Neuronal stem cell (in vitro differentiated cells): Measurements from ENCODE around the gene BUD13.
A peak's percentile ranks its signal among the peaks of the same experiment; 100 is the strongest.

Experiments
- DNase-seq: peaks from one replicate; pipeline ENCODE4 v3.0.0-alpha.2; 2013; ENCODE audit warnings: low spot score
- H2AFZ ChIP-seq: one replicate; pipeline ENCODE4 v1.6.1; 2013; ENCODE audit warnings: mild to moderate bottlenecking, low read length, inconsistent platforms
- H2AK5ac ChIP-seq: 2 replicates; pipeline ENCODE4 v1.6.1; 2013; ENCODE audit warnings: low read depth, mild to moderate bottlenecking, inconsistent platforms, low read length, moderate library complexity, mixed read lengths
- H2BK120ac ChIP-seq: 2 replicates; pipeline ENCODE4 v1.6.1; 2013; ENCODE audit warnings: low read depth, mild to moderate bottlenecking, inconsistent platforms, low read length, moderate library complexity, mixed read lengths
- H2BK12ac ChIP-seq: one replicate; pipeline ENCODE4 v1.6.1; 2013; ENCODE audit warnings: low read length, inconsistent platforms
- H2BK15ac ChIP-seq: 2 replicates; pipeline ENCODE4 v1.6.1; 2013; ENCODE audit warnings: mild to moderate bottlenecking, low read length, inconsistent platforms, mixed read lengths
- H2BK5ac ChIP-seq: one replicate; pipeline ENCODE4 v1.6.1; 2013; ENCODE audit warnings: inconsistent platforms, mild to moderate bottlenecking, low read length, moderate library complexity
- H3K14ac ChIP-seq: one replicate; pipeline ENCODE4 v1.6.1; 2013; ENCODE audit warnings: low read length, inconsistent platforms
- H3K18ac ChIP-seq: 2 replicates; pipeline ENCODE4 v1.6.1; 2013; ENCODE audit warnings: low read length, inconsistent platforms
- H3K23ac ChIP-seq: 2 replicates; pipeline ENCODE4 v1.6.1; 2013; ENCODE audit warnings: low read depth, mild to moderate bottlenecking, mixed read lengths, low read length, inconsistent platforms; ENCODE audit not compliant: poor library complexity
- H3K27ac ChIP-seq: replicated peaks from 3 replicates; pipeline ENCODE4 v1.5.1; 2013; ENCODE audit warnings: low read length, inconsistent platforms
- H3K27me3 ChIP-seq, 3 experiments: 2 replicates each; pipeline ENCODE4 v1.6.1; 2013; ENCODE audit warnings: low read length in 3 of 3, mild to moderate bottlenecking in 2 of 3, inconsistent platforms in 1 of 3, low read depth in 1 of 3, mixed read lengths in 1 of 3, moderate library complexity in 1 of 3; ENCODE audit not compliant: control insufficient read depth in 3 of 3, insufficient read depth in 3 of 3
- H3K36me3 ChIP-seq, 2 donors: replicated peaks in 1 of 2; 2 replicates each; pipeline ENCODE4 v1.6.1; 2013; ENCODE audit warnings: low read length in 2 of 2; ENCODE audit not compliant: control insufficient read depth in 2 of 2, insufficient read depth in 2 of 2
- H3K4ac ChIP-seq: 2 replicates; pipeline ENCODE4 v1.6.1; 2013; ENCODE audit warnings: inconsistent platforms, mild to moderate bottlenecking, low read length, moderate library complexity
- H3K4me1 ChIP-seq, 2 donors: 1 replicate in 1 of 2; 2 replicates in 1 of 2; pipeline ENCODE4 v1.6.1; 2013; ENCODE audit warnings: low read length in 2 of 2, low read depth in 1 of 2; ENCODE audit not compliant: control insufficient read depth in 2 of 2, insufficient read depth in 1 of 2
- H3K4me2 ChIP-seq: one replicate; pipeline ENCODE4 v1.6.1; 2013; ENCODE audit warnings: mild to moderate bottlenecking, low read length, inconsistent platforms; ENCODE audit not compliant: insufficient read depth, poor library complexity, severe bottlenecking
- H3K4me3 ChIP-seq, 2 donors: 2 replicates each; pipeline ENCODE4 v1.5.1; 2013; ENCODE audit warnings: low read length in 2 of 2, mild to moderate bottlenecking in 2 of 2, inconsistent platforms in 1 of 2, moderate library complexity in 1 of 2
- H3K79me1 ChIP-seq: one replicate; pipeline ENCODE4 v1.6.1; 2013; ENCODE audit warnings: low read depth, mild to moderate bottlenecking, inconsistent platforms, low read length, moderate library complexity
- H3K9ac ChIP-seq: one replicate; pipeline ENCODE4 v1.6.1; 2013; ENCODE audit warnings: mild to moderate bottlenecking, low read depth, low read length, inconsistent platforms; ENCODE audit not compliant: poor library complexity
- H3K9me3 ChIP-seq, 2 donors: replicated peaks in 1 of 2; 2 replicates each; pipeline versions ENCODE3 to v1.6.1; 2013; ENCODE audit warnings: low read length in 2 of 2, mild to moderate bottlenecking in 2 of 2, inconsistent platforms in 1 of 2, low read depth in 1 of 2, mixed read lengths in 1 of 2, moderate library complexity in 1 of 2; ENCODE audit not compliant: control insufficient read depth in 2 of 2, insufficient read depth in 1 of 2
- H4K8ac ChIP-seq: one replicate; pipeline ENCODE4 v1.6.1; 2013; ENCODE audit warnings: low read depth, mild to moderate bottlenecking, inconsistent platforms, low read length, moderate library complexity
- H4K91ac ChIP-seq: one replicate; pipeline ENCODE4 v1.6.1; 2013; ENCODE audit warnings: low read length, low read depth, mild to moderate bottlenecking, inconsistent platforms; ENCODE audit not compliant: poor library complexity
- WGBS, 2 donors: extraction: QIAGEN DNeasy Blood & Tissue Kit; methylation state at CpG; one replicate each; pipeline ENCODE4 v1.1.7; 2013; ENCODE audit warnings: missing lambda C conversion rate in 2 of 2, mixed read lengths in 1 of 2; ENCODE audit not compliant: insufficient read length in 2 of 2, insufficient replicate concordance in 1 of 2; ENCODE audit errors: extremely low coverage in 2 of 2; 5-methylcytosine and 5-hydroxymethylcytosine counted together

The BUD13 gene

GRCh38 chr11:116714902-116715301, 57.9 kb downstream of the BUD13 start:
- Histone ChIP-seq H3K18ac (peak overlapping the region; percentile 29), H2BK15ac (no peak overlapping the region), H2BK12ac (no peak overlapping the region), H3K4me3 (no peak overlapping the region), H3K27ac (no peak overlapping the region), H4K8ac (no peak overlapping the region), H3K23ac (no peak overlapping the region), H2AK5ac (no peak overlapping the region), H3K36me3 (no peaks in the 10 kb centered on the region), H2BK5ac (no peak overlapping the region), H3K27me3 (peaks cover 0 to 20% (median 0%) of the 10 kb centered on the region in 3 experiments), H3K14ac (no peak overlapping the region), H3K4me2 (no peak overlapping the region), H3K9ac (no peak overlapping the region), H3K4ac (no peak overlapping the region), H2AFZ (no peak overlapping the region), H4K91ac (no peak overlapping the region), H3K4me1 (peaks cover 0 to 11% of the 10 kb centered on the region in 2 donors), H3K9me3 (no peaks in the 10 kb centered on the region), H3K79me1 (no peaks in the 10 kb centered on the region), H2BK120ac (no peak overlapping the region)
- no peak for DNase-seq
- no CpG with 5 or more reads among the region's 9 CpGs for WGBS, 2 donors

- Histone ChIP-seq H3K27me3 (peaks cover 0 to 33% (median 4%) of the 10 kb centered on the region in 3 experiments), H3K9me3 (no peaks in the 10 kb centered on the region), H4K8ac (no peak overlapping the region), H3K4ac (no peak overlapping the region), H2BK15ac (no peak overlapping the region), H2BK5ac (no peak overlapping the region), H3K4me2 (no peak overlapping the region), H4K91ac (no peak overlapping the region), H3K9ac (no peak overlapping the region), H3K4me1 (peaks cover 0 to 7% of the 10 kb centered on the region in 2 donors), H3K23ac (no peak overlapping the region), H2AK5ac (no peak overlapping the region), H3K14ac (no peak overlapping the region), H3K79me1 (no peaks in the 10 kb centered on the region), H3K18ac (no peak overlapping the region), H3K4me3 (no peak overlapping the region), H2AFZ (no peak overlapping the region), H2BK12ac (no peak overlapping the region), H3K27ac (no peak overlapping the region), H3K36me3 (no peaks in the 10 kb centered on the region), H2BK120ac (no peak overlapping the region)
- no peak for DNase-seq
- WGBS, 2 donors, result no CpG with 5 or more reads among the region's 4 CpGs
Observed at GRCh38 chr11:116712428-116712827, 60.4 kb downstream of the BUD13 start.

- Histone ChIP-seq H3K9ac (no peak overlapping the region), H3K36me3 (no peaks in the 10 kb centered on the region), H3K79me1 (no peaks in the 10 kb centered on the region), H3K27ac (no peak overlapping the region), H2BK5ac (no peak overlapping the region), H3K4ac (no peak overlapping the region), H4K91ac (no peak overlapping the region), H2AK5ac (peak overlapping the region; percentile 42), H3K23ac (no peak overlapping the region), H3K4me1 (peaks cover 0 to 9% of the 10 kb centered on the region in 2 donors), H3K18ac (no peak overlapping the region), H2BK15ac (no peak overlapping the region), H3K4me3 (no peak overlapping the region), H2AFZ (no peak overlapping the region), H2BK120ac (no peak overlapping the region), H3K27me3 (peaks cover 0 to 33% (median 8%) of the 10 kb centered on the region in 3 experiments), H3K14ac (no peak overlapping the region), H4K8ac (no peak overlapping the region), H2BK12ac (no peak overlapping the region), H3K9me3 (no peaks in the 10 kb centered on the region), H3K4me2 (no peak overlapping the region)
- no peak for DNase-seq
- WGBS, 2 donors, result no CpG with 5 or more reads among the region's 4 CpGs
Observed at GRCh38 chr11:116710762-116711161, 62.0 kb downstream of the BUD13 start.

- peak overlapping the region; percentile 33 for H3K18ac ChIP-seq
- no peak overlapping the region for H3K14ac ChIP-seq
- no peak overlapping the region for H2BK5ac ChIP-seq
- no peak overlapping the region for H3K4me3 ChIP-seq
- no peak overlapping the region for H4K91ac ChIP-seq
- no peaks in the 10 kb centered on the region for H3K9me3 ChIP-seq
- no peak overlapping the region for H4K8ac ChIP-seq
- peaks cover 0 to 9% of the 10 kb centered on the region in 2 donors for H3K4me1 ChIP-seq
- no peak for DNase-seq
- H2BK120ac ChIP-seq, result no peak overlapping the region
- H2BK12ac ChIP-seq, result no peak overlapping the region
- H3K79me1 ChIP-seq, result no peaks in the 10 kb centered on the region
- no peak overlapping the region for H3K4ac ChIP-seq
- H2AK5ac ChIP-seq, result peak overlapping the region; percentile 42
- H3K9ac ChIP-seq, result no peak overlapping the region
- H3K27me3 ChIP-seq, result peaks cover 0 to 33% (median 8%) of the 10 kb centered on the region in 3 experiments
- no peak overlapping the region for H3K27ac ChIP-seq
- no peak overlapping the region for H3K23ac ChIP-seq
- WGBS, 2 donors, result no CpG with 5 or more reads among the region's 17 CpGs
- H3K4me2 ChIP-seq, result no peak overlapping the region
- no peak overlapping the region for H2BK15ac ChIP-seq
- no peak overlapping the region for H2AFZ ChIP-seq
- H3K36me3 ChIP-seq, result no peaks in the 10 kb centered on the region
Observed at GRCh38 chr11:116710001-116710674, 62.6 kb downstream of the BUD13 start.
